HG02588 (cell line): ENCODE results near the gene BRD9.

Source experiments
- ATAC-seq: cut with Tn5 transposase; IDR thresholded peaks from one replicate; pipeline ENCODE4 v1.9.1; 2021; ENCODE audit warnings: mild to moderate bottlenecking, moderate library complexity; ENCODE audit not compliant: unreplicated experiment

BRD9 gene

DNA sequence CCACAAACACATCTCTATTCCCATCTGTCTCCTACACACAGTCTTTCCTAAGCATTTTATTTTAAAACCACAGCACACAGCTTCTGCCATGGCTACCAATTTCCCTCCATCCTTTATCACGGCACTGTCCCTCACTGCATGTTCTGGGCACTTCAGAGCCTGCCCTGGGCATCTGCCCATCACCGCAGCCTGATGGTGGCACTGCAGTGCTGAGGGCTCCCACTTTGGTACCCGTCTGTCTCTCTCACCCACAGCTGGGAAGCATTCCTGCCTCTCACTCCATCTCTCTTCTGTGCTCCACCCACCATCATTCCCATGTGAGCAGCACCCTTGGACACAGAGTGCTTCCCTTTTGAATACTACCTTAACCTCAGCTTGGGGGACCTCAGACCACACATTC, 73.5 kb downstream of the BRD9 start:
- ATAC-seq = no peak

GRCh38 chr5:816176-816575, 76.4 kb downstream of the BRD9 start:
- ATAC-seq = no peak

GRCh38 chr5:815449-815848, 77.2 kb downstream of the BRD9 start:
- ATAC-seq = no peak
